NCI-H69 (cell line): ENCODE data around the gene C1QTNF5.

Source experiments
- DNase-seq: peaks from one replicate; lab custom pipeline; 2025; lab: John Stamatoyannopoulos, UW

C1QTNF5 gene

GRCh38 chr11:119318240-119319135 is 22.2 kb downstream of the C1QTNF5 start:
- peak; percentile 24 for DNase-seq

- DNase-seq = no peak
These were observed 23.0 kb downstream of the C1QTNF5 start for GRCh38 chr11:119317592-119318239.

GRCh38 chr11:119316729-119317591 is 23.7 kb downstream of the C1QTNF5 start, which contains the start of gene MCAM:
Gene MCAM, minus strand, starts transcription at chr11:119317130. Its CDS starts 29 bp downstream, at chr11:119317101.
- peak; percentile 80 for DNase-seq

- peak; percentile 91 for DNase-seq
These were observed 24.5 kb downstream of the C1QTNF5 start for GRCh38 chr11:119316016-119316728.

- peak; percentile 90 for DNase-seq
These were observed 25.3 kb downstream of the C1QTNF5 start for GRCh38 chr11:119315131-119316015.

GRCh38 chr11:119314726-119315125 is 26.0 kb downstream of the C1QTNF5 start:
- DNase-seq = no peak

GRCh38 chr11:119310682-119311052 is 30.0 kb downstream of the C1QTNF5 start:
- DNase-seq = no peak

GRCh38 chr11:119309953-119310681 is 30.6 kb downstream of the C1QTNF5 start:
- DNase-seq = no peak

GRCh38 chr11:119309411-119309810 is 31.3 kb downstream of the C1QTNF5 start:
- DNase-seq = no peak

GRCh38 chr11:119307974-119308373 is 32.7 kb downstream of the C1QTNF5 start:
- no peak for DNase-seq

GRCh38 chr11:119307219-119307618 is 33.5 kb downstream of the C1QTNF5 start:
- DNase-seq = peak; percentile 50

GRCh38 chr11:119306373-119306890 is 34.3 kb downstream of the C1QTNF5 start:
- DNase-seq = no peak

GRCh38 chr11:119305556-119306372 is 34.9 kb downstream of the C1QTNF5 start:
- no peak for DNase-seq

- no peak for DNase-seq
These were observed 37.4 kb downstream of the C1QTNF5 start for GRCh38 chr11:119303227-119303718.

GRCh38 chr11:119300198-119300964 is 40.3 kb downstream of the C1QTNF5 start:
- peak; percentile 47 for DNase-seq

- no peak for DNase-seq
These were observed 41.3 kb downstream of the C1QTNF5 start for GRCh38 chr11:119299416-119299815.

- no peak for DNase-seq
These were observed 42.0 kb downstream of the C1QTNF5 start for GRCh38 chr11:119298726-119299125.

GRCh38 chr11:119297938-119298337 is 42.7 kb downstream of the C1QTNF5 start:
- no peak for DNase-seq
